Measurements from ENCODE around the gene XXYLT1. TPM values are rescaled to one million over a fixed set of nuclear protein-coding genes. Genes with fewer than 3 reads are reported as not detected.

The XXYLT1 gene
- total RNA-seq, 1 experiment from 2014 or later: 53.9 TPM

DNA sequence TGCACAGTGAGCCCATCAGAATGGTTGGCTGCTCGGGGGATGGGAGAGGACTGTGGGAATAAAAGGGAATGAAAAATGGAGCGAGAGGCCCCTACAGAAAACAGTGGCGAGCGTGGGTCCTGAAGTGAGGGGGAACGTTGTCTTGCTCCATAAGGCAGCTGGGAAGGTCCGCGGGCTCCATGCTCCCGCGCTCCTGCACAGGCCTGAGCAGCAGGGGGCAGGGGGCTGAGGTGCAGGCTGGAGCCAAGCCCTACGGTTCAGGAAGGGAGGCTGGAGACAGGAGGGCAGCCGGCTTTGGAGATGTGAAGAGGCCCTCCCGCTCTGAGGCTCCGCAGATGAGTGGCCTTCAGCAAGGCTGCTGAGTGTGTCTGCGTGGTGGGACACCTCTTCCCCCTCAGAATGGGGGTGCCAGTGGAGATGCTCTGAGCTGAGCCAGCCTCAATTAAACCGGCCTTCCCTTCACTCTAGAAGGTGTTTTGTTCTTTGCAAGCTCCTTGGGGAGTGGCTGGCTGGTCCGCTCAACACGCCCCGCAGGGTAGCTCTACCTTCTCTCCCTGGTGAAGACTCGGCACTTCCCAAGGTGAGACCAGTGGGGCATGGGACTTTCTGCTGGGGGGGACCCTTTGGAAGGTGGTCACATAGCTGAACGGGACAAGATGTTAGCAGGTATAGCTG is 208.0 kb downstream of the XXYLT1 start:
- H3K36me3 ChIP-seq (ENCODE audit: insufficient read depth, low read length, poor library complexity, severe bottlenecking): no peaks in the 10 kb centered on the region
- no TSS peak for BruUV-seq (replicated peaks)
- no peaks in the 10 kb centered on the region for H3K9me3 ChIP-seq (ENCODE audit: low read depth, low read length, poor library complexity, severe bottlenecking)
- DNase-seq (ENCODE audit: low spot score): no peak
- ChIA-PET CTCF (no interaction called here), POLR2A (ENCODE audit: low non-redundant PET) (no interaction called here)
- intact Hi-C loops (cut with micrococcal nuclease; ENCODE audit: unreplicated experiment): no loop called here
- TF ChIP-seq EZH2 (IDR thresholded peaks at IDR 0.05; ENCODE audit: borderline replicate concordance, low read depth, low read length, poor library complexity, severe bottlenecking): no peak
- TF ChIP-seq, protein P1, sequence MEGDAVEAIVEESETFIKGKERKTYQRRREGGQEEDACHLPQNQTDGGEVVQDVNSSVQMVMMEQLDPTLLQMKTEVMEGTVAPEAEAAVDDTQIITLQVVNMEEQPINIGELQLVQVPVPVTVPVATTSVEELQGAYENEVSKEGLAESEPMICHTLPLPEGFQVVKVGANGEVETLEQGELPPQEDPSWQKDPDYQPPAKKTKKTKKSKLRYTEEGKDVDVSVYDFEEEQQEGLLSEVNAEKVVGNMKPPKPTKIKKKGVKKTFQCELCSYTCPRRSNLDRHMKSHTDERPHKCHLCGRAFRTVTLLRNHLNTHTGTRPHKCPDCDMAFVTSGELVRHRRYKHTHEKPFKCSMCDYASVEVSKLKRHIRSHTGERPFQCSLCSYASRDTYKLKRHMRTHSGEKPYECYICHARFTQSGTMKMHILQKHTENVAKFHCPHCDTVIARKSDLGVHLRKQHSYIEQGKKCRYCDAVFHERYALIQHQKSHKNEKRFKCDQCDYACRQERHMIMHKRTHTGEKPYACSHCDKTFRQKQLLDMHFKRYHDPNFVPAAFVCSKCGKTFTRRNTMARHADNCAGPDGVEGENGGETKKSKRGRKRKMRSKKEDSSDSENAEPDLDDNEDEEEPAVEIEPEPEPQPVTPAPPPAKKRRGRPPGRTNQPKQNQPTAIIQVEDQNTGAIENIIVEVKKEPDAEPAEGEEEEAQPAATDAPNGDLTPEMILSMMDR (conservative IDR thresholded peaks at IDR 0.05; ENCODE audit: low read depth, low read length): no peak
- H3K27me3 ChIP-seq (replicated peaks; ENCODE audit: insufficient read depth, low read depth, low read length, poor library complexity): no peaks in the 10 kb centered on the region
- no peak overlapping the region for H3K27ac ChIP-seq (ENCODE audit: low read depth, low read length, poor library complexity, severe bottlenecking)
- no peak overlapping the region for H3K4me3 ChIP-seq (ENCODE audit: low read depth, low read length, poor library complexity, severe bottlenecking)
- no peaks in the 10 kb centered on the region for H3K4me1 ChIP-seq (ENCODE audit: insufficient read depth, low read length, poor library complexity, severe bottlenecking)

DNA sequence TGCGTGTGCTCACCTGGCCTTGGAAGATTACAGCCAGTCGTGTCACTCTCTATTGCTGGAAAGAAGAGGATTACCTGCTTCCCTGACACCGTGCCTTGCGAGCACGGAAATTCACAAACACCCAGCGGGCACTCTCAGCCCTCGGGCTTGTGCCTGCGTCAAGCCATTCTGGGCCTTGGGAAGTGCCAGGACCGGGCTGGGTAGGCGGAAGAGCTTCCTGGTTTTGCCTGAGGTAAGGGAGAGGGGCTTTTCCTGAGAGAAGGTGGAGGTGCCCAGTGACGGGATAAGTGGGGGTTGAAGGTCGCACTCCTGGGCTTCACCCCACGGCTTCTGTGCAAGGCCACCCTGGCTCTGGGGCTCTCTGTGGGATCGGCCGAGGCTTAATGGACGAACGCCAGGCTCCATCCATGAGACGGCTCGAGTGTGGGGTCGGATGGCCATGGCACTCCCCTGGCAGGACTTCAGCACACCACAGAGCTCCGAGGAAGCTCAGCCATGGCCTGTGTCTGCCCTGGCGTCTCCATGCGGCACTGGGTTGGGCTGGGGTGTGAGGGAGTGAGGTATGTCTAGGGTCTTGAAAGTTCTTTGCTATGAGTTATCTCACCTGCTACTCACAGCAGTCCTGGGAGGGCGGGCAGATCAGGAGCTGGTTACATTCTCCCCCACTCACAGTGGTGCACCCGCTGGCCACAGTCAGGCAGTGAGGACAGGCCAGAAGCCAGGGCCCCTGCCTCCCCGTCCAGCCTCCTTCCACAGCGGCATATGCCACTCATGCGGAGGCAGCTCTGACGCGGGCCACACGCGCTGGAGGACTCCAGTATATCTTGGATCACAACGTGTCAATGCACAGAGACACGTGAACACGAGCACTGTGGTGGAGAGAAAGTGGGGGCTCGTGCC is 209.0 kb downstream of the XXYLT1 start:
- H3K36me3 ChIP-seq (ENCODE audit: insufficient read depth, low read length, poor library complexity, severe bottlenecking): no peaks in the 10 kb centered on the region
- ChIA-PET POLR2A (ENCODE audit: low non-redundant PET) (no interaction called here), CTCF (no interaction called here)
- no peaks in the 10 kb centered on the region for H3K4me1 ChIP-seq (ENCODE audit: insufficient read depth, low read length, poor library complexity, severe bottlenecking)
- no peak for DNase-seq (ENCODE audit: low spot score)
- no peaks in the 10 kb centered on the region for H3K9me3 ChIP-seq (ENCODE audit: low read depth, low read length, poor library complexity, severe bottlenecking)
- H3K27ac ChIP-seq (ENCODE audit: low read depth, low read length, poor library complexity, severe bottlenecking): no peak overlapping the region
- H3K27me3 ChIP-seq (replicated peaks; ENCODE audit: insufficient read depth, low read depth, low read length, poor library complexity): no peaks in the 10 kb centered on the region
- BruUV-seq (replicated peaks): no TSS peak
- intact Hi-C loops (cut with micrococcal nuclease; ENCODE audit: unreplicated experiment): no loop called here
- TF ChIP-seq EZH2 (IDR thresholded peaks at IDR 0.05; ENCODE audit: borderline replicate concordance, low read depth, low read length, poor library complexity, severe bottlenecking): no peak
- TF ChIP-seq, protein P1 (conservative IDR thresholded peaks at IDR 0.05; ENCODE audit: low read depth, low read length): no peak
- no peak overlapping the region for H3K4me3 ChIP-seq (ENCODE audit: low read depth, low read length, poor library complexity, severe bottlenecking)

DNA sequence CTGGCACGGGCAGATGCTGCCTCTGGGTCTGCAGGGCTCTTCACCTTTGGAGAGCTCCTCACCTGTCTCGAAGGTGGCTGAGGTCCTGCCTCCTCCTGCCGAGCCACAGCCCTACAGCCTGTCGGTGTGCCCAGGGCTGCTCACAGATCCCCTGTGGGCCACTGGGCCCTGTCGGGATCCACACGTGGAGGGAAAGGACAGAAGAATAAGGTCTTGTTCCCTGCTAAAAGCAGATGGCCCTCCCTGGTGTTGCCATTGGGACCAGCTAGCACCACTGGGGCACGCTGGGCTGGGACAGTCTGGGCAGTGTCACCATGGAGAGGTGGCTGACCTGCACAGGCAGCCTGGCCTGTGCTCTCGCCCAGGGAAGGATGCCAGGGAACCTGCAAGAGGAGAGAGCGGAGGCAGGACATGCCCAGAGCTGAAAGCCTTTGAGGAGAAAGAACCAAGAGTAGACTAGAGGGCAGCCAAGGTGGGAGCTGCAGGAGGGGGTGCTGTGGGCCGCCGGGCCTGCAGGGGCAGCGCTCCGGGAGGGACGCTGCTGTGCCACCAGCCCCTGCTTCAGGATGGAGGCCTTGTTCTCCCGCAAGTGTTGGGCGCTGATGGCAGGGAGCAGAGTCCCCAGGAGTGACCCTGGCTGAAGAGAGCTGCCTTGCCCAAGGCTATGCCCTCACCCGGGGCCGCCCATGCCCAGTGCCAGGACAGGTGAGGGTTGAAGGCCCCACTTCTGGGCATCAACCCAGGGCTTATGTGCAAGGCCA is 210.2 kb downstream of the XXYLT1 start:
- POLR2A ChIA-PET (ENCODE audit: low non-redundant PET): no interaction called here
- no peaks in the 10 kb centered on the region for H3K9me3 ChIP-seq (ENCODE audit: low read depth, low read length, poor library complexity, severe bottlenecking)
- intact Hi-C loops (cut with micrococcal nuclease; ENCODE audit: unreplicated experiment): no loop called here
- H3K27me3 ChIP-seq (replicated peaks; ENCODE audit: insufficient read depth, low read depth, low read length, poor library complexity): no peaks in the 10 kb centered on the region
- no peaks in the 10 kb centered on the region for H3K4me1 ChIP-seq (ENCODE audit: insufficient read depth, low read length, poor library complexity, severe bottlenecking)
- no peaks in the 10 kb centered on the region for H3K36me3 ChIP-seq (ENCODE audit: insufficient read depth, low read length, poor library complexity, severe bottlenecking)
- no TSS peak for BruUV-seq (replicated peaks)
- no peak for DNase-seq (ENCODE audit: low spot score)
- H3K27ac ChIP-seq (ENCODE audit: low read depth, low read length, poor library complexity, severe bottlenecking): no peak overlapping the region
- CTCF ChIA-PET: no interaction called here
- no peak overlapping the region for H3K4me3 ChIP-seq (ENCODE audit: low read depth, low read length, poor library complexity, severe bottlenecking)
- TF ChIP-seq, protein P1 (conservative IDR thresholded peaks at IDR 0.05; ENCODE audit: low read depth, low read length): no peak
- TF ChIP-seq EZH2 (IDR thresholded peaks at IDR 0.05; ENCODE audit: borderline replicate concordance, low read depth, low read length, poor library complexity, severe bottlenecking): no peak
